Parathyroid adenoma (tissue), 2 donors: ENCODE data around the gene GRK1.

Source experiments
- H2AFZ ChIP-seq: fragments of 300-600 bp; sonication (generic); one replicate; pipeline ENCODE4 v1.7.0; 2017; ENCODE audit warnings: antibody characterized with exemption, mild to moderate bottlenecking
- H3K27ac ChIP-seq: fragments of 300-600 bp; sonication (generic); one replicate; pipeline ENCODE4 v1.7.0; 2017
- H3K27me3 ChIP-seq: fragments of 300-600 bp; sonication (generic); one replicate; pipeline ENCODE4 v1.7.0; 2017; ENCODE audit warnings: low read length; ENCODE audit not compliant: control insufficient read depth, insufficient read depth
- H3K36me3 ChIP-seq: fragments of 300-600 bp; sonication (generic); one replicate; pipeline ENCODE4 v1.7.0; 2017; ENCODE audit warnings: low read length; ENCODE audit not compliant: control insufficient read depth, insufficient read depth
- H3K4me1 ChIP-seq: fragments of 300-600 bp; sonication (generic); one replicate; pipeline ENCODE4 v1.7.0; 2017; ENCODE audit warnings: control low read depth
- H3K4me2 ChIP-seq: fragments of 300-600 bp; sonication (generic); one replicate; pipeline ENCODE4 v1.7.0; 2017; ENCODE audit warnings: low read length
- H3K4me3 ChIP-seq: fragments of 300-600 bp; sonication (generic); one replicate; pipeline ENCODE4 v1.7.0; 2017; ENCODE audit warnings: low read depth, low read length
- H3K79me2 ChIP-seq: fragments of 300-600 bp; sonication (generic); one replicate; pipeline ENCODE4 v1.7.0; 2017; ENCODE audit warnings: control low read depth
- H3K9ac ChIP-seq: fragments of 300-600 bp; sonication (generic); one replicate; pipeline ENCODE4 v1.7.0; 2017; ENCODE audit warnings: mild to moderate bottlenecking
- H3K9me3 ChIP-seq: fragments of 300-600 bp; sonication (generic); one replicate; pipeline ENCODE4 v1.7.0; 2017; ENCODE audit warnings: low read length; ENCODE audit not compliant: control insufficient read depth
- CTCF ChIP-seq: fragments of 300-600 bp; sonication (generic); IDR thresholded peaks from one replicate; pipeline ENCODE4 v1.7.0; 2017; ENCODE audit warnings: antibody characterized with exemption, mild to moderate bottlenecking
- donor health status: primary hyperparathyroidism.

Gene GRK1

GRCh38 chr13:113638806-113639205 lies 28.2 kb upstream of the GRK1 start:
- no peak overlapping the region for H3K27ac ChIP-seq
- H3K9me3 ChIP-seq, result no peaks in the 10 kb centered on the region
- no peak overlapping the region for H3K9ac ChIP-seq
- H3K4me2 ChIP-seq, result no peak overlapping the region
- H3K36me3 ChIP-seq, result no peaks in the 10 kb centered on the region
- no peak overlapping the region for H3K4me3 ChIP-seq
- H3K79me2 ChIP-seq, result no peaks in the 10 kb centered on the region
- no peak overlapping the region for H2AFZ ChIP-seq
- TF ChIP-seq CTCF, result no peak
- H3K27me3 ChIP-seq, result no peaks in the 10 kb centered on the region
- peaks cover 7% of the 10 kb centered on the region for H3K4me1 ChIP-seq

GRCh38 chr13:113639616-113640262 lies 27.3 kb upstream of the GRK1 start:
- Histone ChIP-seq H3K4me1 (peaks cover 8% of the 10 kb centered on the region), H3K27ac (no peak overlapping the region), H3K36me3 (no peaks in the 10 kb centered on the region), H3K4me3 (no peak overlapping the region), H3K79me2 (no peaks in the 10 kb centered on the region), H3K9me3 (no peaks in the 10 kb centered on the region), H3K4me2 (no peak overlapping the region), H3K9ac (no peak overlapping the region), H2AFZ (no peak overlapping the region), H3K27me3 (no peaks in the 10 kb centered on the region)
- no peak for TF ChIP-seq CTCF

GRCh38 chr13:113641426-113641825 lies 25.6 kb upstream of the GRK1 start:
- Histone ChIP-seq H3K36me3 (no peaks in the 10 kb centered on the region), H3K27me3 (no peaks in the 10 kb centered on the region)

GRCh38 chr13:113642563-113642962 lies 24.5 kb upstream of the GRK1 start:
- TF ChIP-seq CTCF, result no peak
- H2AFZ ChIP-seq, result no peak overlapping the region
- H3K4me2 ChIP-seq, result peak overlapping the region; percentile 12
- H3K79me2 ChIP-seq, result no peaks in the 10 kb centered on the region
- no peaks in the 10 kb centered on the region for H3K9me3 ChIP-seq
- H3K36me3 ChIP-seq, result no peaks in the 10 kb centered on the region
- H3K4me3 ChIP-seq, result no peak overlapping the region
- no peaks in the 10 kb centered on the region for H3K27me3 ChIP-seq
- H3K27ac ChIP-seq, result no peak overlapping the region
- H3K9ac ChIP-seq, result no peak overlapping the region
- H3K4me1 ChIP-seq, result peaks cover 8% of the 10 kb centered on the region

More at GRCh38 chr13:113641426-113641825, 25.6 kb upstream of the GRK1 start:
- H3K9ac ChIP-seq, result no peak overlapping the region
- no peak overlapping the region for H3K4me3 ChIP-seq
- no peaks in the 10 kb centered on the region for H3K79me2 ChIP-seq
- no peak overlapping the region for H3K4me2 ChIP-seq
- no peak overlapping the region for H3K27ac ChIP-seq
- no peak for TF ChIP-seq CTCF
- no peaks in the 10 kb centered on the region for H3K9me3 ChIP-seq
- no peak overlapping the region for H2AFZ ChIP-seq
- H3K4me1 ChIP-seq, result peaks cover 8% of the 10 kb centered on the region

- peak overlapping the region; percentile 36 for H3K27ac ChIP-seq
- no peak overlapping the region for H2AFZ ChIP-seq
- no peaks in the 10 kb centered on the region for H3K36me3 ChIP-seq
- peak overlapping the region; percentile 7 for H3K4me3 ChIP-seq
- H3K9ac ChIP-seq, result no peak overlapping the region
- no peak for TF ChIP-seq CTCF
- peak overlapping the region; percentile 46 for H3K4me2 ChIP-seq
- H3K9me3 ChIP-seq, result no peaks in the 10 kb centered on the region
- peaks cover 11% of the 10 kb centered on the region for H3K4me1 ChIP-seq
- no peaks in the 10 kb centered on the region for H3K79me2 ChIP-seq
- H3K27me3 ChIP-seq, result no peaks in the 10 kb centered on the region
These were observed 23.4 kb upstream of the GRK1 start for GRCh38 chr13:113643593-113643992.
